Measurements from ENCODE around the gene IQSEC1.
"Not testable (repeated sequence)": the region's sequence is repeated elsewhere in the genome, so short reads cannot be mapped to it uniquely, and the experiment has no call there.

Gene IQSEC1

GRCh38 chr3:12882336-12883310, 190.6 kb downstream of the IQSEC1 start:
- CTCF ChIA-PET = interaction anchor here (1.3 to 3.6 kb wide), 3 partner anchors 9 to 15 kb away, joined by 3 to 16 read pairs (median 5); no protein-coding TSS in a partner anchor
- WGBS (ENCODE audit: insufficient coverage) = 95% methylated on average over 55 of the region's 62 CpGs
- POLR2A ChIA-PET = no interaction called here

GRCh38 chr3:12881858-12882257, 191.4 kb downstream of the IQSEC1 start:
- CTCF ChIA-PET = interaction anchor here (1.3 to 2.2 kb wide), 2 partner anchors 10 to 13 kb away, joined by 3 to 5 read pairs; no protein-coding TSS in a partner anchor
- POLR2A ChIA-PET = not testable (repeated sequence)

More at GRCh38 chr3:12882336-12883310, 190.6 kb downstream of the IQSEC1 start:
- Histone ChIP-seq H3K27ac (ENCODE audit: insufficient read depth in 1 of 2, low read depth in 1 of 2, low read length in 2 of 2, poor library complexity in 1 of 2, severe bottlenecking in 2 of 2) (no peak overlapping the region), H3K4me1 (ENCODE audit: control extremely low read depth in 1 of 4, control insufficient read depth in 4 of 4, insufficient read depth in 4 of 4, low read length in 3 of 4) (peaks cover 3 to 18% (median 15%) of the 10 kb centered on the region in 4 experiments), H3K9me3 (ENCODE audit: control extremely low read depth in 1 of 5, control insufficient read depth in 4 of 5, insufficient read depth in 2 of 5, low read depth in 1 of 5, low read length in 4 of 5) (no peaks in the 10 kb centered on the region), H3K4me3 (ENCODE audit: control insufficient read depth in 1 of 7, extremely low read depth in 1 of 7, insufficient read depth in 4 of 7, low read depth in 2 of 7, low read length in 6 of 7) (no peak overlapping the region), H3K36me3 (ENCODE audit: control insufficient read depth in 4 of 4, insufficient read depth in 4 of 4, low read length in 3 of 4) (no peaks in the 10 kb centered on the region), H3K27me3 (replicated peaks in 2 of 5; ENCODE audit: control insufficient read depth in 4 of 5, insufficient read depth in 5 of 5, low read length in 4 of 5) (no peaks in the 10 kb centered on the region)
- no peak for DNase-seq

DNA sequence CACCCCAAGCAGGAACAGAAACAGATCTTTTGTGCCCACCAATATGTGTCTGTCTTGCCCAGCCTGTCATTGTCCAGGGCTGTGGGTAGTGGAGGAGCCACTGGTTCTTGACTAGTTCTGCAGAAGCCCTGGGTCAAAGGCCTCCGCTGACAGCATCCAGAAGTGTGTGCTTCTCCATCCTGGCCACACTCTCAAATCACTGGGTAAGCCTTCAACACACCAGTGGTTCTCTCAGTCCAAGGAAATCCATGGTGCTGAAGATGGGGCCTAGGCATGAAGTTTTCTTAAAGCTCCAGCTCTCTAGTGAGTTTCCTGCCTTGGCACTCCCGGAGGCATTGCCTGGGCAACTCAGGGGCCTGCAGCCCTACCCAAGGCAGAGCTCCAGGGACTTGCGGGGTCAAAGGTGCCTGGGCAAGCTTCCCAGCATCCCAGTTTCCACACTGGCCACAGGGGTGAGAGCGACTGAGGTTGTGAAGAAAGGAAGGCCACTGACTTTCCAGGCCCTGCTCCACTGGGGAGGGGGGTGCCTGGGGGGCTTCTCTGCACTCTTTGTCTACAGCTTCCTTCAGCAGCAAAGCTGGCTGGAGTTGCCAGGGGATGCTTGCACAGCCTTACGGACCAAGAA, 193.9 kb downstream of the IQSEC1 start:
- H3K36me3 ChIP-seq (ENCODE audit: control insufficient read depth in 4 of 4, insufficient read depth in 4 of 4, low read length in 3 of 4) = no peaks in the 10 kb centered on the region
- no peak overlapping the region for H3K27ac ChIP-seq (ENCODE audit: insufficient read depth in 1 of 2, low read depth in 1 of 2, low read length in 2 of 2, poor library complexity in 1 of 2, severe bottlenecking in 2 of 2)
- H3K9me3 ChIP-seq (ENCODE audit: control extremely low read depth in 1 of 5, control insufficient read depth in 4 of 5, insufficient read depth in 2 of 5, low read depth in 1 of 5, low read length in 4 of 5) = no peaks in the 10 kb centered on the region
- peaks cover 0 to 20% (median 19%) of the 10 kb centered on the region in 4 experiments for H3K4me1 ChIP-seq (ENCODE audit: control extremely low read depth in 1 of 4, control insufficient read depth in 4 of 4, insufficient read depth in 4 of 4, low read length in 3 of 4)
- ChIA-PET POLR2A (no interaction called here), CTCF (interaction anchor here (0.8 to 2.1 kb wide), 5 partner anchors 10 to 105 kb away, joined by 3 to 8 read pairs (median 4); no protein-coding TSS in a partner anchor)
- DNase-seq = no peak
- no peak overlapping the region for H3K4me3 ChIP-seq (ENCODE audit: control insufficient read depth in 1 of 7, extremely low read depth in 1 of 7, insufficient read depth in 4 of 7, low read depth in 2 of 7, low read length in 6 of 7)
- WGBS (ENCODE audit: insufficient coverage) = 96% methylated on average over 5 of the region's 5 CpGs
- H3K27me3 ChIP-seq (replicated peaks in 2 of 5; ENCODE audit: control insufficient read depth in 4 of 5, insufficient read depth in 5 of 5, low read length in 4 of 5) = no peaks in the 10 kb centered on the region

More at GRCh38 chr3:12881858-12882257, 191.4 kb downstream of the IQSEC1 start:
- not testable (repeated sequence) for H3K4me3 ChIP-seq (ENCODE audit: control insufficient read depth in 1 of 7, extremely low read depth in 1 of 7, insufficient read depth in 4 of 7, low read depth in 2 of 7, low read length in 6 of 7); H3K27ac ChIP-seq (ENCODE audit: insufficient read depth in 1 of 2, low read depth in 1 of 2, low read length in 2 of 2, poor library complexity in 1 of 2, severe bottlenecking in 2 of 2); H3K9me3 ChIP-seq (ENCODE audit: control extremely low read depth in 1 of 5, control insufficient read depth in 4 of 5, insufficient read depth in 2 of 5, low read depth in 1 of 5, low read length in 4 of 5); H3K27me3 ChIP-seq (replicated peaks in 2 of 5; ENCODE audit: control insufficient read depth in 4 of 5, insufficient read depth in 5 of 5, low read length in 4 of 5); DNase-seq; H3K36me3 ChIP-seq (ENCODE audit: control insufficient read depth in 4 of 4, insufficient read depth in 4 of 4, low read length in 3 of 4)
- H3K4me1 ChIP-seq (ENCODE audit: control extremely low read depth in 1 of 4, control insufficient read depth in 4 of 4, insufficient read depth in 4 of 4, low read length in 3 of 4) = peaks cover 3 to 21% (median 15%) of the 10 kb centered on the region in 4 experiments
- 100% methylated on average over 11 of the region's 12 CpGs for WGBS (ENCODE audit: insufficient coverage)

- H3K27ac ChIP-seq (ENCODE audit: insufficient read depth in 1 of 2, low read depth in 1 of 2, low read length in 2 of 2, poor library complexity in 1 of 2, severe bottlenecking in 2 of 2) = peak overlapping the region in 1 of 2 experiments; percentile 22
- H3K4me3 ChIP-seq (ENCODE audit: control insufficient read depth in 1 of 7, extremely low read depth in 1 of 7, insufficient read depth in 4 of 7, low read depth in 2 of 7, low read length in 6 of 7); POLR2A ChIA-PET; DNase-seq; H3K27me3 ChIP-seq (replicated peaks in 2 of 5; ENCODE audit: control insufficient read depth in 4 of 5, insufficient read depth in 5 of 5, low read length in 4 of 5); H3K9me3 ChIP-seq (ENCODE audit: control extremely low read depth in 1 of 5, control insufficient read depth in 4 of 5, insufficient read depth in 2 of 5, low read depth in 1 of 5, low read length in 4 of 5); H3K36me3 ChIP-seq (ENCODE audit: control insufficient read depth in 4 of 4, insufficient read depth in 4 of 4, low read length in 3 of 4): not testable (repeated sequence)
- H3K4me1 ChIP-seq (ENCODE audit: control extremely low read depth in 1 of 4, control insufficient read depth in 4 of 4, insufficient read depth in 4 of 4, low read length in 3 of 4) = peaks cover 0 to 20% (median 19%) of the 10 kb centered on the region in 4 experiments
- WGBS (ENCODE audit: insufficient coverage) = 0% methylated on average over 1 of the region's 2 CpGs
- CTCF ChIA-PET = interaction anchor here (1.1 to 2.1 kb wide), 4 partner anchors 11 to 105 kb away, joined by 3 to 8 read pairs (median 4); no protein-coding TSS in a partner anchor
These were observed 194.5 kb downstream of the IQSEC1 start for GRCh38 chr3:12878758-12879157.

DNA sequence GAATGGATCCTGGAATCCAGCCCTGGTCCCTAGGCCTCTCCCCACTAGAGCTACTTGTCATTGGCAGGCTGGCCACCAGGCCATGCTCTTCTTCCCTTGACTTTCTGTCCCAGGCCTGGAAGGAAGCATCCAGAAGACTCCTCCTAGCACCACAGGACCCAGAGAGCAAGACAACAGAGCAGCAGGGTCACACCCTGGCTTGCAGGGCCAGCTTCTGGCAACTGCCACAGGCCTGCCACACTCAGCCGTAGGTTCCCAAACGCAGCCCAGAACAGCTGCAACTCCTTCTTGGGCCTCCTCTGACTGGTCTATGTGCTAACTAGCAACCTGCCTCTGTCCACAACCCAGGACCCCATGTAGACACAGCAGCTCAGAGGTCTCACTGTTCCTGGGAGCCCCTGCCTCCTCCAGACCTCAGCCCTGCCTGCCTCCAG, 195.1 kb downstream of the IQSEC1 start:
- Histone ChIP-seq H3K27ac (ENCODE audit: insufficient read depth in 1 of 2, low read depth in 1 of 2, low read length in 2 of 2, poor library complexity in 1 of 2, severe bottlenecking in 2 of 2) (peak overlapping the region in 1 of 2 experiments; percentile 22), H3K9me3 (ENCODE audit: control extremely low read depth in 1 of 5, control insufficient read depth in 4 of 5, insufficient read depth in 2 of 5, low read depth in 1 of 5, low read length in 4 of 5) (no peaks in the 10 kb centered on the region), H3K36me3 (ENCODE audit: control insufficient read depth in 4 of 4, insufficient read depth in 4 of 4, low read length in 3 of 4) (no peaks in the 10 kb centered on the region), H3K4me1 (ENCODE audit: control extremely low read depth in 1 of 4, control insufficient read depth in 4 of 4, insufficient read depth in 4 of 4, low read length in 3 of 4) (peaks cover 0 to 20% (median 19%) of the 10 kb centered on the region in 4 experiments), H3K4me3 (ENCODE audit: control insufficient read depth in 1 of 7, extremely low read depth in 1 of 7, insufficient read depth in 4 of 7, low read depth in 2 of 7, low read length in 6 of 7) (no peak overlapping the region), H3K27me3 (replicated peaks in 2 of 5; ENCODE audit: control insufficient read depth in 4 of 5, insufficient read depth in 5 of 5, low read length in 4 of 5) (no peaks in the 10 kb centered on the region)
- DNase-seq = no peak
- CTCF ChIA-PET = interaction anchor here (0.7 to 2.1 kb wide), 5 partner anchors 10 to 106 kb away, joined by 3 to 8 read pairs (median 4); partner anchors contain the start of gene RPL32
- POLR2A ChIA-PET = no interaction called here
- WGBS (ENCODE audit: insufficient coverage) = 96% methylated on average over 2 of the region's 2 CpGs

DNA sequence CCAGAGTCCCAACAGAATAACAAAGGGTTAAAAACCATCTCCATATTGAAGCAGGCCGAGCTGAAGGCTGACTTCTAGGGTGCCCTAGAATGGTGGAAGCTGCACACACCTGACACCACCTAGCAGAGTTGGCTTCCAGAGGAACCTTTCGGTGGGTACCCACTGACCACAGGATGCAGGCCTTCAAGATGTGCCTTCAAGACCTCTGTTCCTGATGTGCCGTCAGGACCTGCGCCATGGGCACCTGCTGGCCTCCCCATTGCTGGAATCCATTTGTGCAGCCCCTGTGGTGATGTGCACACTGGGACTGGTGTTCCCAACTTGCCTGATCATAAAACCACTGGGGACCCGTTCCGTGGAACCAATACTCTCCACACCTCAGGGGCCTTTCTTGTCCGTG, 196.2 kb downstream of the IQSEC1 start:
- Histone ChIP-seq H3K9me3 (ENCODE audit: control extremely low read depth in 1 of 5, control insufficient read depth in 4 of 5, insufficient read depth in 2 of 5, low read depth in 1 of 5, low read length in 4 of 5) (no peaks in the 10 kb centered on the region), H3K27me3 (replicated peaks in 2 of 5; ENCODE audit: control insufficient read depth in 4 of 5, insufficient read depth in 5 of 5, low read length in 4 of 5) (no peaks in the 10 kb centered on the region), H3K27ac (ENCODE audit: insufficient read depth in 1 of 2, low read depth in 1 of 2, low read length in 2 of 2, poor library complexity in 1 of 2, severe bottlenecking in 2 of 2) (no peak overlapping the region), H3K4me3 (ENCODE audit: control insufficient read depth in 1 of 7, extremely low read depth in 1 of 7, insufficient read depth in 4 of 7, low read depth in 2 of 7, low read length in 6 of 7) (no peak overlapping the region), H3K4me1 (ENCODE audit: control extremely low read depth in 1 of 4, control insufficient read depth in 4 of 4, insufficient read depth in 4 of 4, low read length in 3 of 4) (peaks cover 0 to 20% (median 19%) of the 10 kb centered on the region in 4 experiments), H3K36me3 (ENCODE audit: control insufficient read depth in 4 of 4, insufficient read depth in 4 of 4, low read length in 3 of 4) (no peaks in the 10 kb centered on the region)
- CTCF ChIA-PET = interaction anchor here (0.7 to 2.3 kb wide), 8 partner anchors 8 to 119 kb away, joined by 3 to 8 read pairs (median 4); no protein-coding TSS in a partner anchor
- POLR2A ChIA-PET = no interaction called here
- 92% methylated on average over 7 of the region's 7 CpGs for WGBS (ENCODE audit: insufficient coverage)
- DNase-seq = no peak
